Measurements from ENCODE around the gene NUDCD3.

- no peak for TF ChIP-seq POLR2AphosphoS5 (IDR thresholded peaks at IDR 0.05)
- TF ChIP-seq, protein P1, sequence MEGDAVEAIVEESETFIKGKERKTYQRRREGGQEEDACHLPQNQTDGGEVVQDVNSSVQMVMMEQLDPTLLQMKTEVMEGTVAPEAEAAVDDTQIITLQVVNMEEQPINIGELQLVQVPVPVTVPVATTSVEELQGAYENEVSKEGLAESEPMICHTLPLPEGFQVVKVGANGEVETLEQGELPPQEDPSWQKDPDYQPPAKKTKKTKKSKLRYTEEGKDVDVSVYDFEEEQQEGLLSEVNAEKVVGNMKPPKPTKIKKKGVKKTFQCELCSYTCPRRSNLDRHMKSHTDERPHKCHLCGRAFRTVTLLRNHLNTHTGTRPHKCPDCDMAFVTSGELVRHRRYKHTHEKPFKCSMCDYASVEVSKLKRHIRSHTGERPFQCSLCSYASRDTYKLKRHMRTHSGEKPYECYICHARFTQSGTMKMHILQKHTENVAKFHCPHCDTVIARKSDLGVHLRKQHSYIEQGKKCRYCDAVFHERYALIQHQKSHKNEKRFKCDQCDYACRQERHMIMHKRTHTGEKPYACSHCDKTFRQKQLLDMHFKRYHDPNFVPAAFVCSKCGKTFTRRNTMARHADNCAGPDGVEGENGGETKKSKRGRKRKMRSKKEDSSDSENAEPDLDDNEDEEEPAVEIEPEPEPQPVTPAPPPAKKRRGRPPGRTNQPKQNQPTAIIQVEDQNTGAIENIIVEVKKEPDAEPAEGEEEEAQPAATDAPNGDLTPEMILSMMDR (IDR thresholded peaks at IDR 0.05): no peak
- no peak for TF ChIP-seq POLR2A (IDR thresholded peaks at IDR 0.05)
- TF ChIP-seq EP300 (IDR thresholded peaks at IDR 0.05): no peak
These were observed 95.8 kb downstream of the NUDCD3 start for GRCh38 chr7:44394636-44395035.

Measured in suprapubic skin (tissue), 4 donors.